GM21360 (cell line): ENCODE data around the gene PALLD.

ENCODE experiments used
- ATAC-seq: cut with Tn5 transposase; IDR thresholded peaks from one replicate; pipeline ENCODE4 v1.9.1; 2021; ENCODE audit warnings: mild to moderate bottlenecking, moderate library complexity; ENCODE audit not compliant: unreplicated experiment

The PALLD gene

GRCh38 chr4:168811786-168812651 lies 315.2 kb downstream of the PALLD start:
- no peak for ATAC-seq

- ATAC-seq = no peak
These were observed 316.0 kb downstream of the PALLD start for GRCh38 chr4:168812806-168813205.

- ATAC-seq = no peak
These were observed 317.0 kb downstream of the PALLD start for GRCh38 chr4:168813890-168814289.

- no peak for ATAC-seq
These were observed 318.8 kb downstream of the PALLD start for GRCh38 chr4:168815379-168816345.

DNA sequence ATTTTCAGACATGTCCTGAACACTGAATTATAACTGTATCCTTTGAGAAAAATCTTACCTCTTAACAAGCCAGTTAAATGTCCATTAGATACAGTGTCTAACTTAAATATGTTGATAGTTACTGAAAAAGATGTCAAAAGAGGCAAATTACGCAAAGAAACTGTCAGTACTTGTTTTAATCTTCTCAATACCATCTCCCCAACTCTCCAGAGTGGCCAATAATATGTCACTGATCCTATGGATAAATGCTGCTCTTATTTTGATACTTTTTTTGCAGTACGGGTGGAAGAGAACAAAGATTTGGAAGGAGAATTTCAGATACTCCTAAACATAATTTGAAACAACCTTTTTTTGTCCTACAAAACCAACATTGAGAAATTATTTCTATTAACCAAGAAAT lies 320.5 kb downstream of the PALLD start:
- no peak for ATAC-seq

GRCh38 chr4:168822481-168822880 lies 325.6 kb downstream of the PALLD start:
- ATAC-seq = no peak

DNA sequence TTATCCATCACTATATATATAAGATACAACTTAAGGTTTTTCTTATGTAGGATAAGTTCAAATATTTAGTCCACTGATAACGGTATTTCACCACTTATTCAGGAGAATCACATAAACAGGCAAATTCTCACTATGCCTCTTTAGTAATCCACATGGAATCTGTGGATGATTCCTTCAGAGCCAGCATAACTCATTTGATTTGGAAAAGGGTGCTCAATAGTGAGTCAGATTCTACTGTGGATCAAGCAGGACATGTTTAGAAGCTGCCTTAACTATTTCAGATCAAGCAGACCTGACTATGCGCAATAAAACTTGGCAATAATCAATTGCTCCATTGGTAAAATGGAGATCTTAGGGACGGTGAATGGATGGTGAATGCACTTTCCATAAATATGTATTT lies 329.1 kb downstream of the PALLD start:
- no peak for ATAC-seq

DNA sequence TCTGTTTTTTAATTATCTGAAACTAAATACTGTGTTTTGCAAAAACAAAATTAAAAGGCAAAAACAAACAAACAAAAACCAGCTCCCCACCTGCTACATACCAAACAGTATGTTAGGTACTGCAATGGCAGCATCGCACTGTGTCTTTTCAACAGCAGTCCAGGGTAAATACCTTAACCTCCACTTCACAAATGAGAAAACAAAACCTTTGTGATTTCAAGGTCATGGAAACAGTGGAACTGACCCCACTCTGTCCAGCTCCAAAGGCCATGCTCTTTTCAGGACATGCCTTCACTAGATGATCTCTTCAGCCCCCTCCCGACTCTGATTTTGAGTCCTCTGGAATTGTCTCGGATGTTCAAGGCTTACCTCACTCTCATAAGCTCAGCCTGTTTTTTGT lies 329.8 kb downstream of the PALLD start:
- ATAC-seq = no peak

- no peak for ATAC-seq
These were observed 334.1 kb downstream of the PALLD start for GRCh38 chr4:168830777-168831512.

DNA sequence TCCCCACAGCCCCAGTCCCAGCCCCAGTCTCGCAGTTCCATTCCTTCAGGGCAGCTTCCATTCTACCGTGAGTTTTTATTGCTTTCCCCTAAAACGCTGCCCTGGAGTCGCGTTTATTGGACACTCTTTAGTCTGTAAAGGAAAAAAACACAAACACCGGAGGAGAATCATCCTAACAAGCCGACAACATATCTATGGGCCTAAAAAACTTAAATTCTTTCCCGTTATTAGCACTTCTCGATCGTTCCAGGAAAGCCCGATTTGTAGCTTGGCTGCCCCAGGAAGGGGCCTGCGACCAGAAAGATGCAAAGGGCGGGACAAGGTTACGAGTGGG lies 334.7 kb downstream of the PALLD start:
- ATAC-seq = peak; percentile 15

DNA sequence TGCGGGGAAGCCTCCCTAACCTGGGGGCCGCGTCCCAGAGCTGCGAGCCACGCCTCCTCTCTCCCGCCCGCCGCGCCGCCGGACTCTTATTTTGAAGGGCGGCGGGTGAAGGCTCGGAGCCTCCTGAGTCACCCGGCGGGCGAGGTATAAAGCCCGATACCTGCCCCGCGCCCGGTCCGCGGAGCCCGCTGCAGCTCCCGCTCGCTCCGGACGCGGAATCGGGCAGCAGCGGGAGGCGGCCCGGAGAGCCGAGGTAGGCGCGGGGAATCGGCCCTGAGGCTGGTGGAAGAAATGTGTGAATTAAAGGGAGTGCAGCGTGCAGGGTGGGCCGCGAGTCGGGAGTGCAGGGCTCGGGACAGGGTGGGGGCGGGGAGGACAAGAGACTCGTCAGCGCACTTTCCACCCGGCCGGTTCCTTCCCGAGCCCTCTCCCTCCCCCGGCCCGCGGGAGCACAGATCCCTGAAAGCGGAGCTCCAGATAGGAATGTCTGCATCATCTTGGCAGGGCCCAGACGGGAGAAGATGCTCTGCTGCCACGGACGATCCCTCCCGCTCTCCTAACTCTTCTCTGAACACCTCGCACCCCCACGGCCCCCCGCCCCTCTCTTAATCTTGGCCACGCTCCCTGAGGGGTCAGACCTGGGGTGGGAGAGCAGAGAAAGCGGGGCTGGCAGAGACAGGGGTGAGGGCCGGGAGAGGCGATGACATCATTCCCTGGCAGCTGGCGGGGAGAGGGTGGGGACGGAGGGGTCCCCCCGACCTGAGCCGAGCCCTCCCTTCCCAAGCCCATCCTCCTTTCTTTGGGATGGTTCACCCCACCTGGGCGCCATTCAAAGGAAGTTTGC lies 335.3 kb downstream of the PALLD start:
- ATAC-seq = peak; percentile 90

- ATAC-seq = no peak
These were observed 336.1 kb downstream of the PALLD start for GRCh38 chr4:168832763-168833575.

GRCh38 chr4:168833881-168834280 lies 337.0 kb downstream of the PALLD start:
- no peak for ATAC-seq

DNA sequence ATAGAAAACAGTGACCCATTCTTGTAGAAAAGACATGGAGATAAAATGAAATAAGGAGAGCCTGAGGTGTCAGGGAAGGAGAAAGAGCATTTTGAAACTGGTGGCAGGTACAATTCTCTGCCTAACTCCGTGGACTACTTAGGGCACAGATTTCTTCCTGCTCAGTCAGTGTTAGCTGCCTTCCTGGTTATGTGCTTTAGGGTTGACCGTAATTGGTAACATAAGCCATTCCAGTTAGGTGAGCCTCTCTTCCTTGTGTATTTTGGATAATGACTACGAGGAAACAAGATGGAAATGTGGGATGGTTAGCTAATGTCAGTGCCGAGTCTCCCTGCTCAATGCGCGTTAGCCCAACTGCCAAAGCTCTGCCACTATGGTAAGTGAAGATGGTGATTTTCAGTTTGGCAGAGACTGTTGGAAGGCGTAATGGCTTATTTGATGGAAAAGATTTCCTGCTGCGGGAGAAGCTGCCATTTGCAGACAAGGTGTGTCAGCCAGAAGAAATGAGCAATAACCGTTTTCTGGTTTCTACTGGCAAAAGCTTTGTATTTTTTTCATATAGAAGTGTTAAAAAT lies 339.1 kb downstream of the PALLD start:
- no peak for ATAC-seq

GRCh38 chr4:168836490-168836889 lies 339.6 kb downstream of the PALLD start:
- no peak for ATAC-seq

GRCh38 chr4:168837922-168838321 lies 341.1 kb downstream of the PALLD start:
- no peak for ATAC-seq

DNA sequence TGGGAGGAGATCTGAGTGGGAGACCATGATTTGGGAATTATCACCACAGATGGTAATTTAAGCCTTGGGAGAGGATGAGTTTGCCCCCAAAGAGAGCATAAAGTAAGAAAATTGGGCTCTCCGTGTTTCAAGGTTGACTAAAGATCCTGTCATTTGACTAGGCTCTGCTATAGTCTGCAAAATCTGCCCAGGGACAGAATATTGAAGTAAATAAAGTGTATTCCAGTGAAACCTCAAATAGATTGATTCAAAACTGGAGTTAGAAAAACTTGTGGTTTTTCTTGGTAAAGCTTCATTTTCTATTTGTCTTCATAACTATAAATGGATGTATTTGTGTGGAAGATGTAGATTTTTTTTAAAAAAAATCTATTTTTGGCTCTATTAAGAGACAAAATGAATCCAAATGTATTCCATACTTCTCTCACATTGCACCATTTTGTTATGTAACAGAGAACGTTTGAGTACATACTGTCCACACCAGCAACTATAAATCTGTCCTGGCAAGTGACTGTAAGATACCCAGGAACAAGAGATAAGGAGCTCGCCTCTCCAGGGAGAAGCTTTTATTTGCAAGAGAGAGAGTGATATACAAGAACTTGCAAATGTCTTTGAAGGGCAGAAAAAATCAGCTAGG lies 343.0 kb downstream of the PALLD start:
- no peak for ATAC-seq

DNA sequence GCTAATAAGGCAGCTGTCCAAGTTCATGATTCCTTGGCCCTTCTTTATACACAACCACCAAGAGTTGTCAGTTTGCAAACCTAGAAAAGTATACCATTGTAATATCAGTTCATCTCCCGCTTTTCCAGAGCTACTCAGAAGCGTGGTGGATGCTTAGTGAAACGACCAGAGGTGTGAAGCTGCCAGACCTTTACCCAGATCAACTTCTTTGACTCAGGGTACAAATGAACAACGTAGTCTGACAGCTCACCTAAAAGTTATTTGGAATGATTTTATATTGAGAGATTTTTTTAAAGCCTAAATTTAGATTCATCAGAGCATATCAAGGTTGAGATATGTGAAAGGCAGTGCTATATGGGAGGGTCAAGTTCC lies 343.5 kb downstream of the PALLD start:
- ATAC-seq = no peak
